GM23338 (cell line): Measurements from ENCODE around the gene SLC22A14.

Source experiments
- CREB1 ChIP-seq: fragments of 250-450 bp; sonication (Bioruptor Pico); IDR thresholded peaks from 2 replicates; pipeline ENCODE4 v1.5.0; 2020; ENCODE audit warnings: low read depth, mild to moderate bottlenecking, moderate library complexity
- CTCF ChIP-seq, 2 experiments: fragments of 200-600 bp in 1 of 2; sonication (generic) in 1 of 2; conservative IDR thresholded peaks; 2 replicates each; pipeline versions ENCODE4 v1.5.1 to v1.6.1; 2016 to 2017; ENCODE audit warnings: antibody characterized with exemption in 2 of 2, low read depth in 2 of 2, mild to moderate bottlenecking in 2 of 2, moderate library complexity in 1 of 2
- ETS1 ChIP-seq: IDR thresholded peaks from 2 replicates; pipeline ENCODE4 v1.6.1; 2016; ENCODE audit warnings: antibody characterized with exemption
- EZH2 ChIP-seq: fragments of 200-600 bp; sonication (generic); IDR thresholded peaks from one replicate; pipeline ENCODE4 v1.8.0; 2017; ENCODE audit warnings: antibody characterized with exemption, mild to moderate bottlenecking, low read depth; ENCODE audit not compliant: unreplicated experiment
- EZH2phosphoT487 ChIP-seq: fragments of 200-600 bp; sonication (generic); IDR thresholded peaks from one replicate; pipeline ENCODE4 v1.8.1; 2018; ENCODE audit warnings: antibody characterized with exemption; ENCODE audit not compliant: unreplicated experiment
- JUNB ChIP-seq: IDR thresholded peaks from one replicate; pipeline ENCODE4 v1.6.1; 2016; ENCODE audit warnings: antibody characterized with exemption; ENCODE audit not compliant: unreplicated experiment
- NANOG ChIP-seq: IDR thresholded peaks from 2 replicates; pipeline ENCODE4 v1.6.1; 2016; ENCODE audit warnings: antibody characterized with exemption, borderline replicate concordance
- POLR2AphosphoS5 ChIP-seq: IDR thresholded peaks from 2 replicates; pipeline ENCODE4 v1.6.1; 2016; ENCODE audit warnings: antibody characterized with exemption, low read depth
- REST ChIP-seq: IDR thresholded peaks from one replicate; pipeline ENCODE4 v1.6.1; 2018; ENCODE audit warnings: antibody characterized with exemption; ENCODE audit not compliant: unreplicated experiment
- STAT1 ChIP-seq: IDR thresholded peaks from one replicate; pipeline ENCODE4 v1.6.1; 2016; ENCODE audit warnings: antibody characterized with exemption; ENCODE audit not compliant: unreplicated experiment
- ZNF114 ChIP-seq: fragments of 250-450 bp; sonication (Bioruptor Pico); IDR thresholded peaks from 2 replicates; pipeline ENCODE4 v1.5.0; 2020; ENCODE audit warnings: mild to moderate bottlenecking, moderate library complexity

GRCh38 chr3:38313263-38313662, 31.2 kb downstream of the SLC22A14 start:
- TF ChIP-seq STAT1 (no peak), CTCF (conservative IDR thresholded peaks at IDR 0.05; ENCODE audit: low read depth in 2 of 2) (no peak), EZH2 (no peak), CREB1 (CRISPR knock-in tag) (no peak), ETS1 (no peak), POLR2AphosphoS5 (no peak), REST (no peak), NANOG (no peak), JUNB (no peak), EZH2phosphoT487 (no peak), ZNF114 (CRISPR knock-in tag) (no peak)
